Smooth muscle cell (in vitro differentiated cells): ENCODE data around the gene ZNF423. TPM values are rescaled to one million over a fixed set of nuclear protein-coding genes. Genes with fewer than 3 reads are reported as not detected.

Experiments
- DNase-seq: peaks from one replicate; lab custom pipeline; 2025; ENCODE audit not compliant: unreplicated experiment; lab: John Stamatoyannopoulos, UW
- H2AFZ ChIP-seq: fragments of 200-600 bp; sonication (generic); 2 replicates; pipeline ENCODE4 v1.6.0; 2016; ENCODE audit warnings: antibody characterized with exemption, low read depth, mild to moderate bottlenecking
- H3F3A ChIP-seq: fragments of 200-600 bp; sonication (generic); 2 replicates; pipeline ENCODE4 v1.6.0; 2017; ENCODE audit warnings: antibody characterized with exemption, low read depth
- H3K27ac ChIP-seq: fragments of 200-600 bp; sonication (generic); 2 replicates; pipeline ENCODE4 v1.5.1; 2016; ENCODE audit warnings: low read depth, mild to moderate bottlenecking
- H3K27me3 ChIP-seq: fragments of 200-600 bp; sonication (generic); 2 replicates; pipeline ENCODE4 v1.6.1; 2016; ENCODE audit warnings: low read depth, mild to moderate bottlenecking
- H3K36me3 ChIP-seq: fragments of 200-600 bp; sonication (generic); 2 replicates; pipeline ENCODE4 v1.5.1; 2016; ENCODE audit warnings: low read depth
- H3K4me1 ChIP-seq: fragments of 200-600 bp; sonication (generic); 2 replicates; pipeline ENCODE4 v1.5.1; 2016; ENCODE audit warnings: low read depth
- H3K4me2 ChIP-seq: fragments of 200-600 bp; sonication (generic); 2 replicates; pipeline ENCODE4 v1.6.0; 2016; ENCODE audit warnings: mild to moderate bottlenecking
- H3K4me3 ChIP-seq: fragments of 200-600 bp; sonication (generic); 2 replicates; pipeline ENCODE4 v1.5.1; 2016; ENCODE audit warnings: mild to moderate bottlenecking
- H3K79me2 ChIP-seq: fragments of 200-600 bp; sonication (generic); 2 replicates; pipeline ENCODE4 v1.6.0; 2016; ENCODE audit warnings: low read depth, mild to moderate bottlenecking
- H3K9ac ChIP-seq: fragments of 200-600 bp; sonication (generic); 2 replicates; pipeline ENCODE4 v1.6.0; 2016; ENCODE audit warnings: low read depth
- H3K9me3 ChIP-seq: fragments of 200-600 bp; sonication (generic); replicated peaks from 2 replicates; pipeline ENCODE4 v1.5.1; 2016; ENCODE audit warnings: low read depth
- H4K20me1 ChIP-seq: fragments of 200-600 bp; sonication (generic); 2 replicates; pipeline ENCODE4 v1.6.0; 2016; ENCODE audit warnings: low read depth
- WGBS: methylation state at CpG from one replicate; pipeline ENCODE4 v1.1.7; 2016; ENCODE audit warnings: low lambda C conversion rate; 5-methylcytosine and 5-hydroxymethylcytosine counted together
- polyA plus RNA-seq: library from polyadenylated mRNA; unstranded; fragments of >200 nt; fragmentation: Nextera tagmentation; extraction: Ambion mirVana; gene quantifications from 2 replicates; pipeline ENCODE4 v1.2.1, GENCODE V29; 2016
- total RNA-seq: library from RNA; depleted of rRNA; stranded (reverse); fragments of >200 nt; gene quantifications from 2 replicates; pipeline ENCODE4 v1.2.3, GENCODE V29; 2014
- TF ChIP-seq, protein P1 (sequence below): fragments of 200-600 bp; sonication (generic); IDR thresholded peaks from 2 replicates; pipeline ENCODE4 v1.5.1; 2017; ENCODE audit warnings: borderline replicate concordance, mild to moderate bottlenecking, antibody characterized with exemption; ENCODE audit not compliant: insufficient read depth, poor library complexity, severe bottlenecking

Gene ZNF423
- total and polyA plus RNA-seq, 2 experiments from 2014 or later: 6.9 to 7.0 TPM

DNA sequence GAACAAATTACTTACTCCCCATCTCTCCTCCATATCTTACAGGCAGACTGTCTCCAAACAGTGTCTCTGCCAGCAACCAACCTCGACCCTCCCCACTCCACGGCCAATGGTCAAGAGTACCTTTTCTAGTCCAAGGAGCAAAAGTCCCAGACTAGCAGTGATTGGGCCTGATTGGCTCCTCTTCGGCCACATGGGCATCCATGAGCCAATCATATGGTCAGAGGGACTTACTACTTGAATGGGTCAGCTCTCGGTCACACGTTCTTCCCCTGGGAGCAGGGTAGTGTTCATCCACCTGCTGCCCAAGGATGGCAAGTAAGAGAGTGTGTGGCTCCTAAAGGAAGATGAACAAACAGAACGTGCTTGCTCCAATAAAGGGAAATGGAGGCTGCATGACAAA lies 397.7 kb downstream of the ZNF423 start:
- 89% methylated on average over 6 of the region's 6 CpGs for WGBS
- Histone ChIP-seq H3K9me3 (no peaks in the 10 kb centered on the region), H3K27me3 (peaks cover 21% of the 10 kb centered on the region), H3F3A (no peaks in the 10 kb centered on the region), H3K79me2 (no peaks in the 10 kb centered on the region), H3K4me1 (peaks cover 4% of the 10 kb centered on the region), H3K36me3 (no peaks in the 10 kb centered on the region), H3K4me2 (no peak overlapping the region), H2AFZ (no peak overlapping the region), H4K20me1 (no peaks in the 10 kb centered on the region), H3K27ac (no peak overlapping the region), H3K4me3 (no peak overlapping the region), H3K9ac (no peak overlapping the region)
- DNase-seq: no peak
- TF ChIP-seq, protein P1, sequence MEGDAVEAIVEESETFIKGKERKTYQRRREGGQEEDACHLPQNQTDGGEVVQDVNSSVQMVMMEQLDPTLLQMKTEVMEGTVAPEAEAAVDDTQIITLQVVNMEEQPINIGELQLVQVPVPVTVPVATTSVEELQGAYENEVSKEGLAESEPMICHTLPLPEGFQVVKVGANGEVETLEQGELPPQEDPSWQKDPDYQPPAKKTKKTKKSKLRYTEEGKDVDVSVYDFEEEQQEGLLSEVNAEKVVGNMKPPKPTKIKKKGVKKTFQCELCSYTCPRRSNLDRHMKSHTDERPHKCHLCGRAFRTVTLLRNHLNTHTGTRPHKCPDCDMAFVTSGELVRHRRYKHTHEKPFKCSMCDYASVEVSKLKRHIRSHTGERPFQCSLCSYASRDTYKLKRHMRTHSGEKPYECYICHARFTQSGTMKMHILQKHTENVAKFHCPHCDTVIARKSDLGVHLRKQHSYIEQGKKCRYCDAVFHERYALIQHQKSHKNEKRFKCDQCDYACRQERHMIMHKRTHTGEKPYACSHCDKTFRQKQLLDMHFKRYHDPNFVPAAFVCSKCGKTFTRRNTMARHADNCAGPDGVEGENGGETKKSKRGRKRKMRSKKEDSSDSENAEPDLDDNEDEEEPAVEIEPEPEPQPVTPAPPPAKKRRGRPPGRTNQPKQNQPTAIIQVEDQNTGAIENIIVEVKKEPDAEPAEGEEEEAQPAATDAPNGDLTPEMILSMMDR: no peak

DNA sequence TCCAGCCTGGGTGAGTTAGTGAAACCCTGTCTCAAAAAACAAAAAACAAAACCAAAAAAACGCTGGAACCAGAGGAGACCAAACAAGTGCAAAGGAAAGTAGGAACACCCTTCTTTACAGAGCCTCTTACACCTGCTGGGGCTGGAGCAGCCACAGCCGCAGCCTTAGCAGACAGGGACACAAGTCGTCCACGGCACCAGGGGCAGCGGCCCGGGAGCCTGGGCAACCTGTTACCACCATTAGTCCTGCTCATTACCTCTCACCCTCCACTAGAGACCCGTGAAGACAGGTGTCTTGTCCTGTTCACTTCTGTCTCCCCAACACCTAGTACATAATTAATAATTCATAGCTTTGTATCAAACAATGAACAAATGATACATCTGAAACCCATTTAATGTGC lies 398.7 kb downstream of the ZNF423 start:
- H3K36me3 ChIP-seq: no peaks in the 10 kb centered on the region
- H3K4me1 ChIP-seq: no peaks in the 10 kb centered on the region
- no peak overlapping the region for H3K27ac ChIP-seq
- 80% methylated on average over 7 of the region's 7 CpGs for WGBS
- H3K4me2 ChIP-seq: no peak overlapping the region
- H3F3A ChIP-seq: no peaks in the 10 kb centered on the region
- H3K4me3 ChIP-seq: no peak overlapping the region
- no peak for DNase-seq
- H3K9ac ChIP-seq: no peak overlapping the region
- no peak overlapping the region for H2AFZ ChIP-seq
- H3K9me3 ChIP-seq: no peaks in the 10 kb centered on the region
- TF ChIP-seq, protein P1: no peak
- peaks cover 12% of the 10 kb centered on the region for H3K27me3 ChIP-seq
- no peaks in the 10 kb centered on the region for H3K79me2 ChIP-seq
- H4K20me1 ChIP-seq: no peaks in the 10 kb centered on the region

DNA sequence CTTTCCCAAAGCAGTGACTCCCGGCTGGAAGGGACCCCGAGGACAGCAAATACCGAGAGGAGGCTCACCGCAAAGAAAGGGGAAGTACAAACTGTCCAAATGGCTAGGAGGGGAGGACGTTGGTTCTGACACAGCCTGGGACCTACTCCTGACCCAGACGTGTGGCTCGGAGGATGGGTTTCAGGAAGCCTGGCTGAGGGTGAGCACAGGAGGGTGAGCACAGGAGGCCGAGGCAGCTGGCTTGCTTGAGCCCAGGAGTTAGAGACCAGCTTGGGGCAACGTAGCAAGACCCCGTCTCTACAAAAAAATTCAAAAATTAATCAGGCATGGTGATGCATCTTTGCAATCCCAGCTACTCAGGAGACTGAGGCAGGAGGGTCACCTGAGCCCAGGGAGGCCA lies 399.1 kb downstream of the ZNF423 start:
- Histone ChIP-seq H3K79me2 (no peaks in the 10 kb centered on the region), H3K4me3 (no peak overlapping the region), H3K27me3 (peaks cover 12% of the 10 kb centered on the region), H4K20me1 (no peaks in the 10 kb centered on the region), H3K9ac (no peak overlapping the region), H3K27ac (no peak overlapping the region), H3F3A (no peaks in the 10 kb centered on the region), H3K4me2 (no peak overlapping the region), H3K9me3 (no peaks in the 10 kb centered on the region), H3K4me1 (no peaks in the 10 kb centered on the region), H3K36me3 (no peaks in the 10 kb centered on the region), H2AFZ (no peak overlapping the region)
- WGBS: 94% methylated on average over 10 of the region's 10 CpGs
- TF ChIP-seq, protein P1: no peak
- no peak for DNase-seq

DNA sequence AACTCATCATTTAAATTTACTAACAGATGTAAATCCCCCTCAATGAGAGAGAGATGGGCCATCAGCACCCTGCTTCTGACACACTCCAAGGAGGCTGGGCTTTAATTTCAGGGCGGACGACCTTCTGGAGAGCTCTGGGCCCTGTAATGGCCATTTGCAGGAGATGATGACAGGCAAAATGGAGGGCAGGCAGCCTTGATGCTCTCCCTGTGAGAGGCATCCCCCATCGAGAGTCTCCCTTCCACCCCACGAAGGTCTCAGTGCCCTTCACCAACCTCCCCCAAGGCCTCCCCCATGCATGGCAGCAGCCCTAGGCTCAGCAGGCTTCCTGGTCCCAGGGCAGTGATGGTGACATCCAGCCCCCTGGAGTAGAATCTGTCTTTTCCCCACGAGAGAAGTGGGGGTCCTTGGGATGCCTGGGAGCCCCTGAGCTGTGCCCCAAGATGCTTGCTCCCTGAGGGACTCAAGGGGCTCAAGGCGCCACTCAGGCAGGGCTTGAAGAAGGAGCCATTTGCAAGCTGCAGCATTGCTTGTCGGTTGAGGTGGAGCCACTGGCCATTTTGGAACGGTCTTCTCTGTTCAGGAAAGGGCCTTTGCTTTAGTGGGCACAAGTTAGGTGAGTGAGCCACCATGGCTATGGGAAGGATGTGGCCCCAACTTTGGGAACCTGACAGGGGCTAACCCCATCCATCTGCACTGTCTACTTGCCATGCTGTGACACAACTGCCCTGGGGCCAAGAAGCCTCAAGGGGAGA lies 399.7 kb downstream of the ZNF423 start:
- Histone ChIP-seq H3K4me2 (no peak overlapping the region), H3K79me2 (no peaks in the 10 kb centered on the region), H2AFZ (no peak overlapping the region), H3K27ac (no peak overlapping the region), H3K36me3 (no peaks in the 10 kb centered on the region), H3F3A (no peaks in the 10 kb centered on the region), H3K9me3 (no peaks in the 10 kb centered on the region), H3K27me3 (peaks cover 12% of the 10 kb centered on the region), H4K20me1 (no peaks in the 10 kb centered on the region), H3K4me3 (no peak overlapping the region), H3K4me1 (no peaks in the 10 kb centered on the region), H3K9ac (no peak overlapping the region)
- no peak for DNase-seq
- TF ChIP-seq, protein P1: no peak
- WGBS: 91% methylated on average over 8 of the region's 8 CpGs
